NB4 (cell line): Measurements from ENCODE around the gene SRCAP.

ENCODE experiments used
- CTCF ChIP-seq: IDR thresholded peaks from one replicate; pipeline ENCODE4 v1.5.1; 2012; ENCODE audit warnings: low read depth, low read length
- POLR2A ChIP-seq: IDR thresholded peaks from 2 replicates; pipeline ENCODE4 v1.6.1; 2011; ENCODE audit warnings: mild to moderate bottlenecking; ENCODE audit not compliant: insufficient read length; ENCODE audit errors: extremely low read depth

GRCh38 chr16:30773826-30774225, 74.9 kb downstream of the SRCAP start:
- no peak for TF ChIP-seq POLR2A
- no peak for TF ChIP-seq CTCF
